ENCODE measurements around the gene GATB. TPM values are rescaled to one million over a fixed set of nuclear protein-coding genes. Genes with fewer than 3 reads are reported as not detected.
A peak's percentile ranks its signal among the peaks of the same experiment; 100 is the strongest.
"Not testable (repeated sequence)": the region's sequence is repeated elsewhere in the genome, so short reads cannot be mapped to it uniquely, and the experiment has no call there.

GATB gene
- polyA plus RNA-seq, 1 donor = 35.6 TPM

DNA sequence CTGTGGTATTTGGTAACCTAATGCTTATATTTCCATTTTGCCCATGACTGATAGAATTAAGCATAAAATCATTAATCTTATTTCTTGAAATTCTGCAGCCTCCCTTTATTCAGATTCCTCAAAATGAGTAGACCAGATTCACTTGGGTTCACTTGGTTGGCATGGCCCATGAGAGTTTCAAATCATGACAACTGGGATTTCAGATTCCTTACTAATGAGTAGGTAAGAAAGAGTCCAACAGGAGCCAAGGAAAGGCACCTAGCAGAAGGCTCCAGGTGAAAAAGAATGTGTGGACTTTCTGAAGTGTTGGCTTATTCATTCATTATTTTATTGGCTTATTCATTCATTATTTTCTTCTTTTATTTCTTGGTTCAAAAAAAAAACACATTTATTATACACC, 27.2 kb upstream of the GATB start:
- no peak for DNase-seq

DNA sequence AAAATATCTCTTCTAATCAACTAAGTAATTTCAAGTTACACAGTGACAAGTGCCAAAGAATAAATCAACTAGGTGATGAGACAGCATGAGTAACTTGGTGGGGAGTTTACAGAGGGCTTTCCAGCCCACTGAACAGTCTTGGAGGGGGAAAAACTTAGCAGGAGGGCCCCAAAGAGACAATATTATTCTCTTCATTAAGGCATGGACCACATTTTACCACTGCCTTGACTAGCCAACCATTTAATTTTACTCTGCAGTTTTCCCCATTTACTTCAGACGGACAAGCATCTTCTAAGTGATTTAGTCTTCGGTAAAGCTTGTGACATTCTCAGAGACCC, 25.3 kb upstream of the GATB start:
- no peak for DNase-seq

DNA sequence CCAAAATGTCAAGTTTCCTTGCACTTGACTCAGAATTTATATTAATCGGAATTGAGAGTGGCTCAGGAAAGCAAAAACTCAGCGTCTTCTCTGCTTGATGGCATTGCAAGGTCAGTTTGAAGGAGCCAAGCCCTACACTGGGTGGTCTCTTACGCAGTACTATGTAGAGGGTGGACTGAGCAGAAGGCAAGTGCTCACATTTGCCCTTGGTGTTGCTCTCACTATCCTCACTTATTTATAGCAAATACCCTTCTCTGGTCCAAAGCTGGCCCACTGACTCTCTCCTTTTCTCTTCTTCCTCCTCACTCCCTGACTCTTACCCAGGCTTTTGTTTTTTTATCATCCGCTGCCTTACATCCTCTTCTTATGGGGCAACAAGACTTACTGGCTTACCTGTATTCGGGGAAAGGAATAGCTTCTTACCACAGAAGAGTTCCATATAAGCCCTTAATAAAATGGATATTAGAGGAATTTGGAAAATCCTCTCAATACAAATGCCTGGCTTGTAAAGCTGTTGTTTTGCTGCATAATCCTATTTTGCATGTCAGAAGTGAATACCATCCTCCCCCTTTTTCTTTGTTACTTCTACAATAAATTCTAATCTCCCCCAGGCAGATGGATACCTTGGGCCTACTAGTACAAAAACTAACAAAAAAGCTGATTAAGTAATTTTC, 24.8 kb upstream of the GATB start:
- no peak for DNase-seq

DNA sequence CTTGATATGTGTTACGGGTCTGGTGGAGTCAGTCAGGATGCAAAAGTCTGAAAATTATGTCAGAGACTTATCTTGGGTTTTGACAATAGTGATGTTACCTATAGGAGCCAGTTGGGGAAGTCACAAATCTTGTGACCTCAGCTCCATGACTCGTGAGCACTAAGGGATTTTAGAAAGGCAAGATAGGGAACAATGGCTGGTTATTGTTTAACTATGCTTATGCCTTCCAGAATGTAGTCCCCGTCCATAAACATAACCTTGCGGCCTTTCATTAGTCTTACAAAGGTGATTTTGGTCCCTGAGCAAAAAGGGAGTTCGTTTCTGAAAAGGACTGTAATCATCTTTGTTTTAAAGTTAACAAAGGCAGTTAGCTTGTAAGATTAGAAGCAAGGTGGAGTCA, 23.9 kb upstream of the GATB start:
- no peak for DNase-seq

DNA sequence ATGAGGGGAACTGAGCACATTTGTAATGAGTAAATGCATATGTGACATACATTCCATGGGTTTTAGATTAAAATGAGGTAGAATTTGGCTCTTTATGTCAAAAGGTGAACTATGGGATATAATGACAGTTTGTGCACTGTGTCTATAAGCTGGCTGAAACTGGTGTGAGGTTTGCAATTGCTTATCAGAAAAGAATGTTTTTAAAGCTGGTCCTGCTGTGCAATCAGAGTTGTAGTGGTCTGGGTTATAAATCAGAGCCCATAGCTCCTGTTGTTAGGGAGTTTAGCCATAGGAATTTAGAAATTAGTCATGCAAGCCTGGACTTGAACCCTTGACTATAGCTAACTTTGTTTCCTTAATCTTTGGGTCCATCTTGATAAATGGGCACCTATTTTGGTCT, 23.1 kb upstream of the GATB start:
- DNase-seq = no peak

DNA sequence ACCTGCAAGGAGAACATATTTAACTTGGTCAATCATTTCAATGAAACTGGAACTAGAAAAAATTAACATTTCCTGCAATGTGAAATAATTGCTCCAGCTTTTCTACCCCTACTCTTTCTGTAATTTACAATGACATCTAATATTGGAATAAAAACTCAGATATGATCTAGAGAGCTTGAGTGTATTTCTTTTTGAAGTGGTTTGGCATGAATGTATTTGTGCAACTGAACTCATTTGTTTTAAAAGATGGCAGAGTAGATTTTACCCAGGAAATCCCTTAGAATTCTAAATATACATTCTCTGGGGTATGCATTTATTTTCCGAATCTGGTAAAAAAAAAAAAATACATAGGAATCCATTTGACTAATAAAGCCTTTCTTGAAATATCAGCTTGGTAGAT, 21.5 kb upstream of the GATB start:
- DNase-seq = no peak

DNA sequence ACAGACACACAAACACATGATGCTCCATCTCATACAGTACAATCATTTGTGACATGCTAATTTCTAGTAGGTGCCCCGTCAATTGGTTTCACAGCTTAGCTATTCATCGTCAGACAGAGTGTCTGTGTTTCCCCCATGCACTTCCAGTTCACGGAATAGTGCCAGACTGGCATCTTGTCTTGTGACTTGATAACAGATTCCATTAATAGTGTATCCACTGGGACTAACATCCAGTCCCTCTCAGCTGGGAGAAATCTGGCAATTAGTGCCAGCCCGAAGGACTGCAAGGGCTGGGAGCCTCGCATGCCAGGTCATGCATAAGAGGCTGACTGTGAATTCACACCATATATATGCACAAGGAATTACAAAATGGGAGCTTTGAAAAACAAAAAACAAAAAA, 20.2 kb upstream of the GATB start:
- DNase-seq = no peak

DNA sequence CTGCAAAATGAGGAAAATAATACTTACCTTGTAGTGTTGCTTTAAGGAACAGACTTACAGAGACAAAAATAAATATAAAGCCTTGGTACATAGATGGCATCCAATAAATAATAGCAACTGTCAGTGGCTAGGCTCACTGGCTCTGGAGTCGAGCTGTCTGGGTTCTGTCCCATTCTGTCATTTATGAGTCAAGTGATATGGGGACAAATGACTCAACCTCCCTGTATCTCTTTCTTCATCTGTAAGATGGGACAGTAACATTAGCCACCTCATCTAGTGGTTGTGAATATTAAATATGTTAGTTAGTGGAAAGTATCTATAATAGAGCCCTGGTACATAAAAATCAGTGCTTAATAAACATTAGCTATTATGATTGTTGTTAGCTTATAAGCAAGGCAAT, 16.7 kb upstream of the GATB start:
- no peak for DNase-seq

DNA sequence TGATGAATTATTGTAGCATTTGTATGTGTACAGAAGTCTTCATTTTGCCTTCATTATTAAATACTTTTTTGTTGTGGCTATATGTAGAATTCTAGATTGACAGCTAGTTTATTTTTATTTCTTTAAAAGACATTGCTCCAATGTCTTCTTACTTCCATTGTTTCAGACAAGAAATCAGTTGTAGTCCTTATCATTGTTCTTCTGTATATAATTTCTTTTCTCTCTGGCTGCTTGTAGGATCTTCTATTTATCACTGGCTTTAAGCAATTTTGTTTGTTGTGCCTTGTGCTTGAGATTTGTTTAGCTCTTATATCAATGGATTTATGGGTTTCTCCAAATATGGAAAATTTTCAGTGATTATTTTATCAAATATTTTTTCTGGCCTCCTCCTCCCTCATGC, 13.5 kb upstream of the GATB start:
- no peak for DNase-seq

DNA sequence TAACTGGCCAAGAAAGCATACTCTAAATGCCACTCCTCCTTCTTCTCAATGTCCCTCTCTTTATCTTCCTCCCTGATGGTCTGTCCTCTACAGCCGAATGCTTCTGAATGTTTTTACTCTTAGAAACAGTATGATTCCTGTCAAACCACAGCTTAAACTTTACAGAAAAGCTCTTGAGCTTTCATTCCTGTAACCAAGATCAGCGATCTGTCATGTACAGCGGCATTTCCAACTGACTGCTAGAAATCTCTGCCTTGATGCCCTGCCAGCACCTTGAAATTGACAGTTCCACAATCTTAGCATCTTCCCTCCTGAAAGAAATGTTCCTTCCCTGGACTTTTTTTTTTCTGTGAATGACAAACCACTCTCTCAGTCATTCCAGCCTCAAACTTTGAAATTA, 11.5 kb upstream of the GATB start:
- DNase-seq = no peak

DNA sequence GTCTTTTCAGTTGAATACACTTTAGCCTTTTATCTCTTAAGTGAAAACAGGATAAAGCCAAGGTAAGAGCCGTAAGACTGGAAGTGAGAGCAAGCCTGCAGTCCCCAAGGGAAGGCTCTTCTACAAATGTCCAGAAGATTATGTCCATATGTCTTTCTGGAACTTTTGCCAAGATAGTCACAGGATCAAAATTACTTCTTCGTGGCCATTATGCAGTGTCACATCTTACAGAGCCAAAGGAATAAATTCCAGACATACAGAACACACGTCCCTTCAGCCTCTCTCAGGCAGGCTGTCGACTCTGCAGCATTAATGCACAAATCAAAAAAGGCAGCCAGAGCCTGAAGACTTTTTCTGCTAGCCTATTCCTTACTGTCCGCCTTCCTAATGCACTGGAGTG, 10.9 kb upstream of the GATB start:
- peak; percentile 38 for DNase-seq

DNA sequence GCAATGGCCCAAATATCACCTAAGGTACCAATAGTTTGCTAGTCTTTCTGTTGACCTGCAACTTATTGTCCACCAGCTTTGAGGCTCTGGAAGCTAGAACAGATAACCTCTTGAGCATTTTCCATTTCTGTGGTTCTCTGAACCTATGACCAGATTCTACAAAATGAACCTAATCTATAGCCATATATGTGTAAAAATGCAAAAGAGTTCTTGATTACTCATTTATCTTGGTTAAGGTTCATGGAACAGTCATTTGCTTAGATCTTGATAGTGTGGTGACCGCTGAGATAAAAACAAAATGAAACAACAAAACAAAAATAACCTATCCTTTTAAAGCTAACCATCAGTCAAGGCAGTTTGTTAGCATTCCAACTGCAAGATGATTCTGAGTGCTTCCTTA, 9.3 kb upstream of the GATB start:
- no peak for DNase-seq

DNA sequence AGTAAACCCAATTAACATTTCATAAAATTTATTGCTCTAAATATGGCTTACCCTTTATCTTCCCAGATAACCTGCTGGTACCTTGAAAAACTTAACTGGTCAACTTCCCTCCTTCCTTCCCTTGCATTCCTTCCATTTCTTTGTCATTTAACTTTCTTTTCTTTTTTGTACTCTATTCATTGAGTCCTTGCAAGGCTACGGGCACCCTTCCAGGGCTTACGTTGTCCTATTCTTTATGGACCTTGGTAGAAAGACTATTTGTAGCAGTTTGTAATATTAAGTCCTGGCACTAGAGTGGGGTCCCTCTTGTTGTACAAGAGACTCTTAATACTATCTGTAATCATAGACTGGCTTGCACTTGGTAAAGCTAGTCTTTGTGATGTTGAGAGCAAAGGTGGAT, 8.0 kb upstream of the GATB start:
- no peak for DNase-seq

DNA sequence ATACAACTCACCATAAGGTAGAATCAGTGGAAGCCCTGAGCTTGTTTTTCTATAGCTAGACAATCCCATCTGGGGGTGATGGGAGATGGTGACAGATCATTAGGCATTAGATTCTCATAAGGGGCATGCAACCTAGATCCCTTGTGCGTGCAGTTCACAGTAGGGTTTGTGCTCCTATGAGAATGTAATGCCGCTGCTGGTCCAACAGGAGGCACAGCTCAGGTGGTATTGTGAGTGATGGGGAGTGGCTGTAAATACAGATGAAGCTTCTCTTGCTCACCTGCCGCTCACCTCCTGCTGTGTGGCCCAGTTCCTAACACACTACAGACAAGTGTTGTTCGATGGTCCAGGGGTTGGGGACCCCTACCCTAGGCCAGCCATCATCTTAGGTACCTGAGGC, 5.9 kb upstream of the GATB start:
- no peak for DNase-seq

DNA sequence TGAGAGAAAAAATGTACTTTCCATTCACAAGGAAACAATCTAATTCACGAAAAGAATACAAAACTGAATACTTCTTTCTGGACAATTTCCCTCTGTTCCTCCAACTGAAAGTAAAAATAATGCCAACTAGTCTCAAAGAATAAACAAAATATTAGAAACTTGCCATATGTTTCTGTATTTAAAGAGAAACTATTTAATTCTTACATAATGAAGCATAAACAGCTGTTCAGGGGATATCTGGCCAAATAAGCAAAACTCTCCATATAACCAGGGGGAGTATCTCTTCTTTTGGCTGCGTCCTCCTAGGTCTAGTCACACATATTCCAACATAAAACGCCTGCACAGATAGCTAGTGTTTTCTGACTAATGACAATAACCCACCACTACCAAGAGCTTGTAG, 805 bp downstream of the GATB start:
- DNase-seq = no peak

DNA sequence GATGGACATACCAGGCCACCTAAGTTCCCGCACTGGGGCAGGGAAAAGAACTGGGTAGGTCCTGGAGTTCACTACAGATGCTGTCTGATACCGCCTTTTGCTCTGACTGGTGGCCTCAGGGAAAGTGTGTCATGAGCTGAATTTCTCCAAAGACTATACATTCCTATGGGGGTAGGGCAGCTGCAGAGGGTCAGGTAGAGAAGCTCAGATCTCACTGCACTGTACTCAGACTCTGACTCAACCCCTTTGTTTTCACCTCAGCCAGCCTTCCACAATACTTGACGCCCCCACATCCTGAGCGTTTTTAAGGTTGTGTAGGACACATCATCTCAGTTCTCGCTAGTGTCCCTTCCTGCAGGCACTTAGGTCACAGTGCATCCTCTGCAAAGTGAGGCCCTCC, 7.8 kb downstream of the GATB start:
- DNase-seq = no peak

DNA sequence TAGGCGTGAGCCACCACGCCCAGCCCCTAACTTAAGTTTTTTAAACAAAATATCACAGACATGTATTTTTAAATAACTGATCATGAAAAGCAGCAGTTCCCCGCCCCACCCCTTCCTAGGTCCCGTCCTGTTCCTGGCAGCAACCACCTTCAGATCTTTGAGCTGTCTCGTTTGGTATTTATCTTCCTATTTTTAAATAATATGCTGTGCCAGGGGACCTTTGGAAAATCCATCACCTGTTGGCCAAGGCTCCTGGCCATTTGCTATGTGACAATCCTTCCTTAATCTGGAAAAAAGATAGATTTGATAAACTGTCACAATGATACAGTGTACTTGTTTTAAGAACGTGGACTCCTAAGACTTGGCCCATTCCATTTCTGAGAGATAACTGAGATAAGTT, 10.7 kb downstream of the GATB start:
- no peak for DNase-seq

DNA sequence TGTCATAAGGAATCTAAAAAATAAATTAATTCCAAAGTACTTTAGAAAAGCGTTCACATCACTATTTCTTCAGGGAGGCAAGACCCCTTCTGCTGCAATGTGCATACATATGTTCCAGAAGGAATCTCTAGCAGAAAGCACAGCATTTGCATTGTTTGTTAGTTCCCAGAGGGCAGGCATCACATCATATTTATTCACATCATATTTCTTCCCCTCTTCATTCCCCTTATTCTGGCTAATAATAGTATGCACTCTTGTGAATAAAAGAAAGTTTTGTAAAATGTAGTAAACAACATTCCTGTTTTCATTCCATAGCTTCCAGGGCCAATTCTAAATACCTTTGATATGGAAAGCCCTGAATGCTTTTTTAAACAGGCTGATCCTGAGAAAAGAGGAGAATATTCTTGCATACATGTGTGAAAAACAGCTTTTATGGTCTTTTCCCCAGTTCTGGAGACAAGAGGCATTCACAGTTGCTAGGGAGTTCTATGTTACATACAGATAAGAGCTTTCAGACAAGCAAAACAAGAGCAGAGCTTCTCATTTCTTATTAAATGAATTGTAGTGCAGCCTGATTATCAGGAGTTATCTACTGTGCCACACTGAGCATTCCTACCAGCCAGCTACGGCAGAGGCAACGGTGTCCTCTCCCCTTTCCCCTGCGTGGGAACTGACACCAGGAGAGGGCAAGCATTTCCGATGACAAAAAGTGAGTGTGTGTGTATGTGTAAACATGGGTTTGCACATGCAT, 15.2 kb downstream of the GATB start:
- DNase-seq = no peak

DNA sequence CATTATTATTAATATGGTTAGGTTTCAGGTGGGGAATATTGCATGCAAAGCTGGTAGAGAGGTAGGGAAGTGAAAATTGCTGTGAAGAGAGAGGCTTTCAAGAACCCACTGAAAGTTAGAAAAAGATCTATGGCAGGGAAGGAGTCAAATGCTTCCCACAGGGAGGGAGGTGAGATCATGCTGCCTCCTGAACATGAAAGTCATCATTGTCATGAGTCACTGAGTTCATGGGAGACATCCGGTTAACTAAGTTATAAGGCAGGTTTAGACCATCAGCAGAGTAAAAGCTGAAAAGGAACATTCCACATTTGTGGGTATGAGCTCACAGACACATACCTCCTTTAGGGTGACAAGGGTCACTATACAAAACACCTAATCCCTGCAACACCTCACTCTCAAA, 16.2 kb downstream of the GATB start:
- no peak for DNase-seq

DNA sequence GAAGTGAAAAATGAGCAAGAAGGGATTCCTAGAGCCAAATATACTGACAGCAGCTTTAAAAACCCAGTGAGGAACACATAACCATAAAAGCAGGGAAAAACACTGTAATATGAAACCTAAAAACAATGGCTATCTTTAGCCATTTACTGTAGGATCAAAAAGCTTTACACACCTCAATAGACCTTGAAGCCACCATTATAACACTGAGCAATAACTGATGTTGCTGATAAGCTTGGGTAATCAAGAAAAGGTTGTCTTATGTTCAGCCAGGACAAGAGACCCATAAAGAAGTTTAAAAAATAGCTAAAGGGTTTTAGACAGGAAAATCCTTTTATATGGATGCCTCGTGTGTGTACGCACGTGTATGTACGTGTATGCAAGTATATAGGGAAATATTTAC, 16.9 kb downstream of the GATB start:
- DNase-seq = no peak

DNA sequence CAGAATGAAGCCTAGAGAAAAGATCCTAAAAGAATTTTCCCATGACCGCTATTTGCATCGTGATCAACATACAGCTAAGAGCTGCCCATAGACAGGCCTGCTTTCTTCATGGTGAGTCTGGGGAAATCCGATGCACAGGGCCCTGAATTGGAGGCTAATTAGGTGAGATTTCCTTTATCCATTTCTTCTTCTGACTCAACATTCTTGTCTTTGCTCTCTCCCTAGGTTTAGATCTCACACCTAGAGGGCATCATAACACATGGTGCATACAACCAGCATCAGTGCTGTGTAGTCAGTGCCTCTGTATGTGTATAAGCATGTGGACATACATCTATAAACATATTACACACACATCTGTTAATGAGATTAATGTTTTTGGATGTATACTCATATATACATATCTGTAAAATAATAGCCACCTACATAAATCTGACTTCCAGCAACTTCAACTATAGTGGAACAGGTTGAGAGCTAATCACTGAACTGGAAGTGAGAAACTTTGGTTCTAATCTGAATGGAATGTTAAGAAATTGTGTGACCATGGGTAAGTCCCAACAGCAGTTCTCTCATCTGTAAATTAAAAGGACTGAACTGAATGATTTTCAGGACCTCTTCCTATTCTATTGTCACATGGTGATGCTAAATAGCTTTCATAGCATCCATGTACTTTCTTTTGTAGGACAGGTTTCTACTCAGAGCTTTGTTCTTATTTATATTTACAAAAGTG, 17.5 kb downstream of the GATB start:
- no peak for DNase-seq

DNA sequence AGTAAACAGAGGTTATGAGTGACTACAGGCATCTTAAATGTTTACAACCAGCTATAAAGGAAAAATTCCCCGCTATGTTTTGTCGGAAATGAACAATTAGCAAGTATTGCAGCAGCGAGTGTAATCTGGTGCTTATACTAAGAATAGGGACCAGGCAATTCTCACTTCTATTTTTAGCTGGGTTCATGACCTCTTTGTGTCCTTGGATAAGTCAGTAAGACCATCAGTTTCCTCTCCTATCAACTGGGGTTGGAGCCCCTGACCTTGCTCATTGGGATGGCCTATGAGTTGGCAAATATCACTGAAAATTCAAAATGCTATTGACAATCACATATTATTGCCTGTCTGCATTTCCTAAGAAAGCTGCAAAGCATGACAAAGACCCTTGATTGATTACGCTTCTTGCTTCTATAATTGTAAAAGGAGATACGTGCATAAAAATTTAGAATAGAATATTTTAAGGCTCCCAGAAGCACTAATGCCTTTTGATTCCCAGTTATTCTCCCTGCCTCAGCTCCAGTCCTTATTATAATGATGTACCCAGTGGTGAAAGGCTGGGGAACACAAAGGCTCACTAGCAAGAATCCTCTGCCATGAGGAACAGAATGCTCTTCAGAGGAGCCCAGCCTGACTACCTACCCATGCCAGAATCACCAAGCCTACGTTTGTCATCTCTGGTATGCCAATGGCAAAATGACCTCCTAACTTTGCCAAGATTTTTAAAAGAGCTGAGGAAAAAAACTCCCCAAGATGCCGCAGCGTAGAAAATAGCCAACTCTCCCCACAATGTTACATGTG, 21.9 kb downstream of the GATB start:
- no peak for DNase-seq

DNA sequence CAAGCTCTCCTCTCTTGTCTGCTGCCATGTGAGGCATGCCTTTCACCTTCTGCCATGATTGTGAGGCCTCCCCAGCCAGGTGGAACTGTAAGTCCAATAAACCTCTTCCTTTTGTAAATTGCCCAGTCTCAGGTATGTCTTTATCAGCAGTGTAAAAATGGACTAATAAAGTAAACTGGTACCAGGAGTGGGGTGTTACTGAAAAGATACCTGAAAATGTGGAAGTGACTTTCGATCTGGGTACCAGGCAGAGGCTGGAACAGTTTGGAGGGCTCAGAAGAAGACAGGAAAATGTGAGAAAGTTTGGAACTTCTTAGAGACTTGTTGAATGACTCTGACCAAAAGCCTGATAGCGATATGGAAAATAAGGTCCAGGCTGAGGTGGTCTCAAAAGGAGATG, 24.0 kb downstream of the GATB start:
- not testable (repeated sequence) for DNase-seq
